ENCODE results near the gene DPYSL5. TPM values are rescaled to one million over a fixed set of nuclear protein-coding genes. Genes with fewer than 3 reads are reported as not detected.

Gene DPYSL5
- total RNA-seq, 1 experiment from 2014 or later, result not detected

DNA sequence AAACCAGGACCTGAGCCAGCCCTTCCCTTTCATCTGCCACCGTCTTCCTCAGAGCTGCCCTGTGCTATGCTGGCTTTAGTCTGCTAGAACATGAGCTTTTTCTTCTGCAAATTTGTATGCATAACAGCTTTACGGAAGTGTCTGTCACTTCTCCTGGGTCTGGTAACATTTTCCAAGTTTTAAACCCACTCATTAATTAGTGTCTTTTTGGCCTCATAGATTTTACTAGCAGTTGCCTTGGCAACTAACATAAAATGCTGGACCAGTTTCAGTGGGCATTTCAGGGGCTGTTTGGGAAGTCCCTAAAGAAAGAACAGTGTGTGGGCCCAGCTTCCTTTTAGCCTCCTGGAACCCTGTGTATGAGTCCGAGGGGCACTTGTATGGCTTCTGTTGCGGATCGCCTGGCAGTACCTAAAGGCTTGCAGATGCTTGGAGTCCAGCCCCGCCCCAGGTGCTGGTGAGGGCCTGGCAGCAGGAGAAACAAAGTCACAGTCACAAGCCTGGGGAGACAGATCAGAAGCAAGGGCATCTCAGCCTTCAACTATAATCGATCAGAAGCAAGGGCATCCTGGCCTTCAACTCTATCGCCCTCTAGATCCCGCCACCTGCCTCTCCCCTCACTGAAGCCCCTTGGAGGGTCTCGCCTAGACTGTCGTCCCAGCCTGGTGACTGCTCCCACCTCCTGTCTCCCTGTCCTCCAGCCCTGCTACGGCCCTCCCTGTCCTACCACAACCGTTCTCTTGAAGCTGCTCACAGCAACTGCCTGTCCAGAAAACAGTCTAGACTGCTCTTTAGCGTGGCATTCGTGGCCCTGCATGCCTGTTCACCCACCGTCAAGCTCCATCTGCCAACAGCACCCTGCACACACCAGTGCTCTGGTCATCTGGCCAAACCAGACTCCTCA lies 85.8 kb downstream of the DPYSL5 start:
- no TSS peak for BruUV-seq (replicated peaks)
- H3K4me1 Mint-ChIP-seq (ENCODE audit: low read depth, unreplicated experiment), result no peaks in the 10 kb centered on the region
- no peaks in the 10 kb centered on the region for H3K36me3 Mint-ChIP-seq (ENCODE audit: insufficient read depth, unreplicated experiment)
- TF ChIP-seq, protein P1, sequence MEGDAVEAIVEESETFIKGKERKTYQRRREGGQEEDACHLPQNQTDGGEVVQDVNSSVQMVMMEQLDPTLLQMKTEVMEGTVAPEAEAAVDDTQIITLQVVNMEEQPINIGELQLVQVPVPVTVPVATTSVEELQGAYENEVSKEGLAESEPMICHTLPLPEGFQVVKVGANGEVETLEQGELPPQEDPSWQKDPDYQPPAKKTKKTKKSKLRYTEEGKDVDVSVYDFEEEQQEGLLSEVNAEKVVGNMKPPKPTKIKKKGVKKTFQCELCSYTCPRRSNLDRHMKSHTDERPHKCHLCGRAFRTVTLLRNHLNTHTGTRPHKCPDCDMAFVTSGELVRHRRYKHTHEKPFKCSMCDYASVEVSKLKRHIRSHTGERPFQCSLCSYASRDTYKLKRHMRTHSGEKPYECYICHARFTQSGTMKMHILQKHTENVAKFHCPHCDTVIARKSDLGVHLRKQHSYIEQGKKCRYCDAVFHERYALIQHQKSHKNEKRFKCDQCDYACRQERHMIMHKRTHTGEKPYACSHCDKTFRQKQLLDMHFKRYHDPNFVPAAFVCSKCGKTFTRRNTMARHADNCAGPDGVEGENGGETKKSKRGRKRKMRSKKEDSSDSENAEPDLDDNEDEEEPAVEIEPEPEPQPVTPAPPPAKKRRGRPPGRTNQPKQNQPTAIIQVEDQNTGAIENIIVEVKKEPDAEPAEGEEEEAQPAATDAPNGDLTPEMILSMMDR (IDR thresholded peaks at IDR 0.05; ENCODE audit: unreplicated experiment), result no peak
- CTCF ChIA-PET, result interaction anchor here (1.1 to 1.3 kb wide), 2 partner anchors 21 to 87 kb away, joined by 3 to 4 read pairs; no protein-coding TSS in a partner anchor
- intact Hi-C loops (cut with micrococcal nuclease; ENCODE audit: unreplicated experiment), result no loop called here
- DNase-seq, result no peak
- peaks cover 74% of the 10 kb centered on the region for H3K27me3 Mint-ChIP-seq (ENCODE audit: unreplicated experiment)
- no peaks in the 10 kb centered on the region for H3K9me3 Mint-ChIP-seq (ENCODE audit: low read depth, unreplicated experiment)
- H3K4me3 Mint-ChIP-seq (ENCODE audit: low read depth, unreplicated experiment), result no peak overlapping the region
- no peak overlapping the region for H3K27ac Mint-ChIP-seq (ENCODE audit: unreplicated experiment)

DNA sequence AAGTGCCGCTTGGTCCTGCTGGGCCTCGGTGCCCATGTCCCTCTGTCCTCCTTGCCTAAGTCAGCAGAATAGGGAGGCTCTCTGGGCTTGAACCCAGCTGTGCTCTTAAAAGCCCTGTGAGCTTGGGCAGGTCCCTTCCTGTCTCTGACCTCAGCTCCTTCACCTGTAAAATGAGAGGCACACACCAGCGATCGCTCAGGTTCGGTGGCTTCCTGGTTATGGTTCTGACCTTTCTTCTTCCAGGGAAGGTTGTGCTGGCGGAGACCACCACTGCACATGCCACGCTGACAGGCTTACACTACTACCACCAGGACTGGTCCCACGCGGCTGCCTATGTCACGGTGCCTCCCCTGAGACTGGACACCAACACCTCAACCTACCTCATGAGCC lies 86.4 kb downstream of the DPYSL5 start:
- TF ChIP-seq, protein P1 (IDR thresholded peaks at IDR 0.05; ENCODE audit: unreplicated experiment), result no peak
- CTCF ChIA-PET, result no interaction called here
- no peaks in the 10 kb centered on the region for H3K9me3 Mint-ChIP-seq (ENCODE audit: low read depth, unreplicated experiment)
- H3K4me3 Mint-ChIP-seq (ENCODE audit: low read depth, unreplicated experiment), result no peak overlapping the region
- intact Hi-C loops (cut with micrococcal nuclease; ENCODE audit: unreplicated experiment), result no loop called here
- H3K27me3 Mint-ChIP-seq (ENCODE audit: unreplicated experiment), result peaks cover 77% of the 10 kb centered on the region
- no peak for DNase-seq
- no peaks in the 10 kb centered on the region for H3K36me3 Mint-ChIP-seq (ENCODE audit: insufficient read depth, unreplicated experiment)
- no peak overlapping the region for H3K27ac Mint-ChIP-seq (ENCODE audit: unreplicated experiment)
- BruUV-seq (replicated peaks), result no TSS peak
- H3K4me1 Mint-ChIP-seq (ENCODE audit: low read depth, unreplicated experiment), result no peaks in the 10 kb centered on the region

DNA sequence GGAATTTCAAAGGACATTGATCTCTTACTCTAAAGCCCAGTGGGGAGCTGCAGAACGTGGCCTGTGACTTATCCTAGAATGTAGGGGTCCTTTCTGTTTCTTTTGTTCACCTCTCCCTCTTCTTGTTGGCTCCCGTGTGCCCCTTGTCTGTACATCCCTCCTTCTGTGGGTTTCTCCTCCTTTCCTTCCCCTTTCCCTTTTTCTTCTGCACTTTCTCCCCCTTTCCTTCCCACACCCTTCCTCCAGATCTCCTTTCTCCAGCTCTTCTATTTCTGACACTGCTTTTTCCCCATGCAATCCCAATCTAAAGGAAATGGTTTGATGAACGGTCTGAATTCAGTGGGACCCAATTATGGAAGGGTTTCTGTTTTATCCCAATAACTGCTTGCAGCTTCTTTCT lies 87.1 kb downstream of the DPYSL5 start:
- Mint-ChIP-seq H3K4me3 (ENCODE audit: low read depth, unreplicated experiment) (no peak overlapping the region), H3K27ac (ENCODE audit: unreplicated experiment) (no peak overlapping the region), H3K27me3 (ENCODE audit: unreplicated experiment) (peaks cover 77% of the 10 kb centered on the region), H3K4me1 (ENCODE audit: low read depth, unreplicated experiment) (no peaks in the 10 kb centered on the region), H3K9me3 (ENCODE audit: low read depth, unreplicated experiment) (no peaks in the 10 kb centered on the region), H3K36me3 (ENCODE audit: insufficient read depth, unreplicated experiment) (no peaks in the 10 kb centered on the region)
- CTCF ChIA-PET, result interaction anchor here (0.6 kb wide), 1 partner anchor 24 kb away, joined by 6 read pairs; no protein-coding TSS in a partner anchor
- DNase-seq, result no peak
- TF ChIP-seq, protein P1 (IDR thresholded peaks at IDR 0.05; ENCODE audit: unreplicated experiment), result no peak
- intact Hi-C loops (cut with micrococcal nuclease; ENCODE audit: unreplicated experiment), result no loop called here
- BruUV-seq (replicated peaks), result no TSS peak

GRCh38 chr2:26936855-26937254 lies 88.9 kb downstream of the DPYSL5 start:
- intact Hi-C loops (cut with micrococcal nuclease; ENCODE audit: unreplicated experiment), result no loop called here
- BruUV-seq (replicated peaks), result no TSS peak
- CTCF ChIA-PET, result interaction anchor here (0.7 kb wide), 2 partner anchors 56 to 91 kb away, joined by 3 to 5 read pairs; no protein-coding TSS in a partner anchor

More at GRCh38 chr2:26936855-26937254, 88.9 kb downstream of the DPYSL5 start:
- Mint-ChIP-seq H3K4me1 (ENCODE audit: low read depth, unreplicated experiment) (no peaks in the 10 kb centered on the region), H3K27ac (ENCODE audit: unreplicated experiment) (no peak overlapping the region), H3K27me3 (ENCODE audit: unreplicated experiment) (peaks cover 74% of the 10 kb centered on the region), H3K4me3 (ENCODE audit: low read depth, unreplicated experiment) (no peak overlapping the region), H3K36me3 (ENCODE audit: insufficient read depth, unreplicated experiment) (no peaks in the 10 kb centered on the region), H3K9me3 (ENCODE audit: low read depth, unreplicated experiment) (no peaks in the 10 kb centered on the region)
- TF ChIP-seq, protein P1 (IDR thresholded peaks at IDR 0.05; ENCODE audit: unreplicated experiment), result no peak
- no peak for DNase-seq

Measured in Calu3 (cell line).